ENCODE measurements around the gene CHIC2. TPM values are rescaled to one million over a fixed set of nuclear protein-coding genes. Genes with fewer than 3 reads are reported as not detected.

Gene CHIC2
- polyA plus RNA-seq, 3 donors: 23.1 to 83.3 (median 73.4) TPM

- Histone ChIP-seq H3K9ac (ENCODE audit: insufficient read depth, low read length, poor library complexity, severe bottlenecking) (no peak overlapping the region), H3K4me1 (ENCODE audit: control insufficient read depth in 1 of 2, insufficient read depth in 2 of 2, low read length in 2 of 2) (peaks cover 16 to 23% of the 10 kb centered on the region in 2 donors), H3K79me2 (ENCODE audit: insufficient read depth, low read length) (no peaks in the 10 kb centered on the region), H3K27ac (ENCODE audit: low read depth in 1 of 2, low read length in 2 of 2) (no peak overlapping the region), H3K9me3 (replicated peaks in 1 of 2; ENCODE audit: control insufficient read depth in 1 of 2, insufficient read depth in 1 of 2, low read length in 2 of 2) (no peaks in the 10 kb centered on the region), H3K36me3 (replicated peaks in 1 of 2; ENCODE audit: control insufficient read depth in 1 of 2, insufficient read depth in 2 of 2, low read length in 2 of 2) (no peaks in the 10 kb centered on the region), H4K20me1 (ENCODE audit: insufficient read depth, low read length) (peaks cover 5% of the 10 kb centered on the region), H2AFZ (ENCODE audit: insufficient read depth, low read depth, low read length, poor library complexity, severe bottlenecking) (no peak overlapping the region), H3K4me3 (replicated peaks in 1 of 3; ENCODE audit: low read depth in 2 of 3, low read length in 3 of 3) (no peak overlapping the region), H3K4me2 (replicated peaks; ENCODE audit: extremely low read depth, low read length, poor library complexity, severe bottlenecking) (no peak overlapping the region), H3K27me3 (ENCODE audit: control insufficient read depth in 2 of 2, insufficient read depth in 2 of 2, low read length in 2 of 2) (no peaks in the 10 kb centered on the region)
- H3K4me3 Mint-ChIP-seq: no peak overlapping the region
- peaks cover 0 to 2% (median 0%) of the 10 kb centered on the region in 3 donors for H3K27me3 Mint-ChIP-seq (ENCODE audit: low read depth in 3 of 3)
- H3K9me3 Mint-ChIP-seq: peaks cover 0 to 6% (median 0%) of the 10 kb centered on the region in 7 donors
- no peak overlapping the region for H3K27ac Mint-ChIP-seq
- 96% methylated on average over 3 of the region's 4 CpGs for WGBS (ENCODE audit: insufficient coverage)
- peaks cover 20% of the 10 kb centered on the region for H3K4me1 Mint-ChIP-seq
- DNase-seq: no peak
- intact Hi-C loops (cut with micrococcal nuclease): no loop called here
- H3K36me3 Mint-ChIP-seq: peaks cover 0 to 3% of the 10 kb centered on the region in 2 donors
- TF ChIP-seq, protein P1, sequence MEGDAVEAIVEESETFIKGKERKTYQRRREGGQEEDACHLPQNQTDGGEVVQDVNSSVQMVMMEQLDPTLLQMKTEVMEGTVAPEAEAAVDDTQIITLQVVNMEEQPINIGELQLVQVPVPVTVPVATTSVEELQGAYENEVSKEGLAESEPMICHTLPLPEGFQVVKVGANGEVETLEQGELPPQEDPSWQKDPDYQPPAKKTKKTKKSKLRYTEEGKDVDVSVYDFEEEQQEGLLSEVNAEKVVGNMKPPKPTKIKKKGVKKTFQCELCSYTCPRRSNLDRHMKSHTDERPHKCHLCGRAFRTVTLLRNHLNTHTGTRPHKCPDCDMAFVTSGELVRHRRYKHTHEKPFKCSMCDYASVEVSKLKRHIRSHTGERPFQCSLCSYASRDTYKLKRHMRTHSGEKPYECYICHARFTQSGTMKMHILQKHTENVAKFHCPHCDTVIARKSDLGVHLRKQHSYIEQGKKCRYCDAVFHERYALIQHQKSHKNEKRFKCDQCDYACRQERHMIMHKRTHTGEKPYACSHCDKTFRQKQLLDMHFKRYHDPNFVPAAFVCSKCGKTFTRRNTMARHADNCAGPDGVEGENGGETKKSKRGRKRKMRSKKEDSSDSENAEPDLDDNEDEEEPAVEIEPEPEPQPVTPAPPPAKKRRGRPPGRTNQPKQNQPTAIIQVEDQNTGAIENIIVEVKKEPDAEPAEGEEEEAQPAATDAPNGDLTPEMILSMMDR (IDR thresholded peaks at IDR 0.05): no peak
These were observed 73.8 kb downstream of the CHIC2 start for GRCh38 chr4:53990641-53991040.

GRCh38 chr4:53987761-53988171, 76.6 kb downstream of the CHIC2 start:
- Histone ChIP-seq H2AFZ (ENCODE audit: insufficient read depth, low read depth, low read length, poor library complexity, severe bottlenecking) (no peak overlapping the region), H3K27ac (ENCODE audit: low read depth in 1 of 2, low read length in 2 of 2) (no peak overlapping the region), H3K4me1 (ENCODE audit: control insufficient read depth in 1 of 2, insufficient read depth in 2 of 2, low read length in 2 of 2) (peaks cover 0 to under 1% of the 10 kb centered on the region in 2 donors), H3K9ac (ENCODE audit: insufficient read depth, low read length, poor library complexity, severe bottlenecking) (no peak overlapping the region), H3K27me3 (ENCODE audit: control insufficient read depth in 2 of 2, insufficient read depth in 2 of 2, low read length in 2 of 2) (no peaks in the 10 kb centered on the region), H3K9me3 (replicated peaks in 1 of 2; ENCODE audit: control insufficient read depth in 1 of 2, insufficient read depth in 1 of 2, low read length in 2 of 2) (no peaks in the 10 kb centered on the region), H3K36me3 (replicated peaks in 1 of 2; ENCODE audit: control insufficient read depth in 1 of 2, insufficient read depth in 2 of 2, low read length in 2 of 2) (no peaks in the 10 kb centered on the region), H3K4me2 (replicated peaks; ENCODE audit: extremely low read depth, low read length, poor library complexity, severe bottlenecking) (no peak overlapping the region), H3K79me2 (ENCODE audit: insufficient read depth, low read length) (no peaks in the 10 kb centered on the region), H3K4me3 (replicated peaks in 1 of 3; ENCODE audit: low read depth in 2 of 3, low read length in 3 of 3) (no peak overlapping the region), H4K20me1 (ENCODE audit: insufficient read depth, low read length) (peaks cover 2% of the 10 kb centered on the region)
- no peak for DNase-seq
- TF ChIP-seq, protein P1 (IDR thresholded peaks at IDR 0.05): no peak
- no CpG with 5 or more reads among the region's 1 CpG for WGBS (ENCODE audit: insufficient coverage)
- peak overlapping the region in 1 of 7 donors; percentile 49 for H3K27ac Mint-ChIP-seq
- peaks cover 0 to 5% (median 3%) of the 10 kb centered on the region in 3 donors for H3K27me3 Mint-ChIP-seq (ENCODE audit: low read depth in 3 of 3)
- H3K4me3 Mint-ChIP-seq: no peak overlapping the region
- H3K9me3 Mint-ChIP-seq: peaks cover 0 to 1% (median 0%) of the 10 kb centered on the region in 7 donors
- H3K36me3 Mint-ChIP-seq: no peaks in the 10 kb centered on the region
- no peaks in the 10 kb centered on the region for H3K4me1 Mint-ChIP-seq
- intact Hi-C loops (cut with micrococcal nuclease): no loop called here

Measured in CD14-positive monocyte (primary cell).